ENCODE measurements around the gene SPOCK1.

SPOCK1 gene

GRCh38 chr5:137344723-137345322, 154.3 kb downstream of the SPOCK1 start:
- TF ChIP-seq POLR2AphosphoS5 (IDR thresholded peaks at IDR 0.05; ENCODE audit: low read depth) (no peak), CTCF (IDR thresholded peaks at IDR 0.05; ENCODE audit: insufficient read depth, low read length) (peak; percentile 26), SPI1 (IDR thresholded peaks at IDR 0.05; ENCODE audit: borderline replicate concordance, low read depth) (no peak)
- Histone ChIP-seq H3K27me3 (ENCODE audit: insufficient read depth, poor library complexity, severe bottlenecking) (no peaks in the 10 kb centered on the region), H3K27ac (replicated peaks) (no peak overlapping the region), H3K4me3 (replicated peaks; ENCODE audit: insufficient read depth, low read length) (no peak overlapping the region)
- DNase-seq (ENCODE audit: low read depth in 1 of 2, low spot score in 1 of 2) = peak in 1 of 2 experiments; percentile 1

- no peak for TF ChIP-seq REST (IDR thresholded peaks at IDR 0.05; ENCODE audit: insufficient replicate concordance, low read depth)
- Histone ChIP-seq H3K27me3 (ENCODE audit: insufficient read depth, poor library complexity, severe bottlenecking) (no peaks in the 10 kb centered on the region), H3K27ac (replicated peaks) (no peak overlapping the region), H3K4me3 (replicated peaks; ENCODE audit: insufficient read depth, low read length) (no peak overlapping the region)
- no peak for DNase-seq (ENCODE audit: low read depth in 1 of 2, low spot score in 1 of 2)
Observed at GRCh38 chr5:137344021-137344420, 155.1 kb downstream of the SPOCK1 start.

GRCh38 chr5:137342764-137343163, 156.4 kb downstream of the SPOCK1 start:
- no peak for TF ChIP-seq SPI1 (IDR thresholded peaks at IDR 0.05; ENCODE audit: borderline replicate concordance, low read depth)
- TF ChIP-seq CTCF (IDR thresholded peaks at IDR 0.05; ENCODE audit: insufficient read depth, low read length) = no peak
- no peak for TF ChIP-seq GABPA (IDR thresholded peaks at IDR 0.05; ENCODE audit: low read depth)
- no peak for TF ChIP-seq REST (IDR thresholded peaks at IDR 0.05; ENCODE audit: insufficient replicate concordance, low read depth)
- TF ChIP-seq POLR2AphosphoS5 (IDR thresholded peaks at IDR 0.05; ENCODE audit: low read depth) = no peak
- no peaks in the 10 kb centered on the region for H3K27me3 ChIP-seq (ENCODE audit: insufficient read depth, poor library complexity, severe bottlenecking)
- DNase-seq (ENCODE audit: low read depth in 1 of 2, low spot score in 1 of 2) = no peak
- H3K27ac ChIP-seq (replicated peaks) = no peak overlapping the region
- no peak overlapping the region for H3K4me3 ChIP-seq (replicated peaks; ENCODE audit: insufficient read depth, low read length)

GRCh38 chr5:137341831-137342230, 157.3 kb downstream of the SPOCK1 start:
- no peak overlapping the region for H3K4me3 ChIP-seq (replicated peaks; ENCODE audit: insufficient read depth, low read length)
- no peaks in the 10 kb centered on the region for H3K27me3 ChIP-seq (ENCODE audit: insufficient read depth, poor library complexity, severe bottlenecking)
- DNase-seq (ENCODE audit: low read depth in 1 of 2, low spot score in 1 of 2) = no peak
- no peak overlapping the region for H3K27ac ChIP-seq (replicated peaks)
- TF ChIP-seq CTCF (IDR thresholded peaks at IDR 0.05; ENCODE audit: insufficient read depth, low read length) = no peak
- TF ChIP-seq GABPA (IDR thresholded peaks at IDR 0.05; ENCODE audit: low read depth) = no peak
- TF ChIP-seq POLR2AphosphoS5 (IDR thresholded peaks at IDR 0.05; ENCODE audit: low read depth) = no peak
- TF ChIP-seq SPI1 (IDR thresholded peaks at IDR 0.05; ENCODE audit: borderline replicate concordance, low read depth) = no peak
- no peak for TF ChIP-seq REST (IDR thresholded peaks at IDR 0.05; ENCODE audit: insufficient replicate concordance, low read depth)

Measured in HL-60 (cell line).